IMR-90 (cell line): ENCODE measurements around the gene HIVEP1.

Experiments used
- BHLHE40 ChIP-seq: fragments of 150-350 bp; IDR thresholded peaks from 2 replicates; pipeline ENCODE4 v1.6.1; 2016; ENCODE audit warnings: mild to moderate bottlenecking, low read depth, low read length
- CEBPB ChIP-seq: IDR thresholded peaks from 2 replicates; pipeline ENCODE4 v1.6.1; 2012; ENCODE audit warnings: low read depth, low read length, improper control_type of control experiment
- CHD1 ChIP-seq: IDR thresholded peaks from 2 replicates; pipeline ENCODE4 v1.6.1; 2012; ENCODE audit warnings: low read depth, low read length, improper control_type of control experiment
- FOS ChIP-seq: fragments of 150-350 bp; IDR thresholded peaks from 2 replicates; pipeline ENCODE4 v1.6.1; 2016; ENCODE audit warnings: low read depth, low read length
- MXI1 ChIP-seq: IDR thresholded peaks from 2 replicates; pipeline ENCODE4 v1.6.1; 2012; ENCODE audit warnings: low read depth, mild to moderate bottlenecking, low read length, moderate library complexity, borderline replicate concordance
- POLR2A ChIP-seq: IDR thresholded peaks from 2 replicates; pipeline ENCODE4 v1.6.1; 2012; ENCODE audit warnings: mild to moderate bottlenecking, low read depth, low read length
- RCOR1 ChIP-seq: IDR thresholded peaks from 2 replicates; pipeline ENCODE4 v1.6.1; 2012; ENCODE audit warnings: mild to moderate bottlenecking, low read length, improper control_type of control experiment; ENCODE audit not compliant: insufficient replicate concordance
- RFX5 ChIP-seq: IDR thresholded peaks from 2 replicates; pipeline ENCODE4 v1.8.0; 2012; ENCODE audit warnings: low read depth, mild to moderate bottlenecking, low read length, moderate library complexity
- SMC3 ChIP-seq: fragments of 150-350 bp; IDR thresholded peaks from 2 replicates; pipeline ENCODE4 v1.6.1; 2016; ENCODE audit warnings: low read depth, mild to moderate bottlenecking, antibody characterized with exemption, low read length, moderate library complexity
- TF ChIP-seq, protein P1 (sequence below): conservative IDR thresholded peaks from 2 replicates; pipeline ENCODE4 v1.5.1; 2012; ENCODE audit warnings: mild to moderate bottlenecking, low read depth, low read length, improper control_type of control experiment
- TF ChIP-seq, protein P2 (sequence below): fragments of 150-350 bp; IDR thresholded peaks from 2 replicates; pipeline ENCODE4 v1.6.1; 2017; ENCODE audit warnings: mild to moderate bottlenecking, antibody characterized with exemption, low read length, low read depth

DNA sequence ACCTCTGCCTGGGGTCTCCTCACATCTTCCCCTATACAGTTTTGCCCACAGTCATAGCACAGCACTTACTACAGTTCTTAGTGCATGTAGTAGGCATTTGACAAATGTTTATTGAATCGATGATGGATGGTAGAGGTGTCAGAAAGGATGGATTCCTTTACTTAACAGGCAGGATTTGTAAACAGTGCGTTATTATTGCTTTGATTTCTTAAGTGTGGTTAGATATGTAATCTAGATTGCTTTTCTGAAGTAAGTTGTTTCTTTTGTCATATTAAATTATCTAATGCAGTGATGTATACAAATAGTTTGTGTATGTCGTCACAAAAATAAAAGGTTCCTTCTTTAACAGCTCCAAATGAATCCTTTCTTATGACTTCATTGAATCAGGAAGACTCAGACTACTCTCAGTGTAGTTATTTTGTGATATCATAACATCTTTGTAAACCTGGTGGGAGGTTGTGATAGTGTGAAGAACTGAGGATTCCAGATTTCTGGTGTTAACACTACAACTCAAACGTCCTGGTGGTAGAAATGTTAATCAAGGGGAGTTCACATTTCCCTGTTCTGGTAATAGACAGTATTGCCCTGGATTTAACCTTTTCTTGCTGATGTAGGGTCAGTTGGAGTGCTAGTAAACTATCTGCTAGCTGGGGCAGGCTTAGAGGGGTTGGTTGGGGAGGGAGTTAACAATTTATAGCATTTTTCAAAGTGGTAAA, 87.7 kb downstream of the HIVEP1 start:
- TF ChIP-seq, protein P1, sequence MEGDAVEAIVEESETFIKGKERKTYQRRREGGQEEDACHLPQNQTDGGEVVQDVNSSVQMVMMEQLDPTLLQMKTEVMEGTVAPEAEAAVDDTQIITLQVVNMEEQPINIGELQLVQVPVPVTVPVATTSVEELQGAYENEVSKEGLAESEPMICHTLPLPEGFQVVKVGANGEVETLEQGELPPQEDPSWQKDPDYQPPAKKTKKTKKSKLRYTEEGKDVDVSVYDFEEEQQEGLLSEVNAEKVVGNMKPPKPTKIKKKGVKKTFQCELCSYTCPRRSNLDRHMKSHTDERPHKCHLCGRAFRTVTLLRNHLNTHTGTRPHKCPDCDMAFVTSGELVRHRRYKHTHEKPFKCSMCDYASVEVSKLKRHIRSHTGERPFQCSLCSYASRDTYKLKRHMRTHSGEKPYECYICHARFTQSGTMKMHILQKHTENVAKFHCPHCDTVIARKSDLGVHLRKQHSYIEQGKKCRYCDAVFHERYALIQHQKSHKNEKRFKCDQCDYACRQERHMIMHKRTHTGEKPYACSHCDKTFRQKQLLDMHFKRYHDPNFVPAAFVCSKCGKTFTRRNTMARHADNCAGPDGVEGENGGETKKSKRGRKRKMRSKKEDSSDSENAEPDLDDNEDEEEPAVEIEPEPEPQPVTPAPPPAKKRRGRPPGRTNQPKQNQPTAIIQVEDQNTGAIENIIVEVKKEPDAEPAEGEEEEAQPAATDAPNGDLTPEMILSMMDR: no peak
- TF ChIP-seq BHLHE40 (no peak), RCOR1 (no peak), RFX5 (no peak), POLR2A (no peak), MXI1 (no peak), FOS (no peak), CHD1 (no peak), CEBPB (no peak), SMC3 (no peak)
- TF ChIP-seq, protein P2, sequence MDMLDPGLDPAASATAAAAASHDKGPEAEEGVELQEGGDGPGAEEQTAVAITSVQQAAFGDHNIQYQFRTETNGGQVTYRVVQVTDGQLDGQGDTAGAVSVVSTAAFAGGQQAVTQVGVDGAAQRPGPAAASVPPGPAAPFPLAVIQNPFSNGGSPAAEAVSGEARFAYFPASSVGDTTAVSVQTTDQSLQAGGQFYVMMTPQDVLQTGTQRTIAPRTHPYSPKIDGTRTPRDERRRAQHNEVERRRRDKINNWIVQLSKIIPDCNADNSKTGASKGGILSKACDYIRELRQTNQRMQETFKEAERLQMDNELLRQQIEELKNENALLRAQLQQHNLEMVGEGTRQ: no peak
